Ureter (tissue), 1 donor: Measurements from ENCODE around the gene AHSA1. TPM values are rescaled to one million over a fixed set of nuclear protein-coding genes. Genes with fewer than 3 reads are reported as not detected.
"Not testable (repeated sequence)": the region's sequence is repeated elsewhere in the genome, so short reads cannot be mapped to it uniquely, and the experiment has no call there.

ENCODE experiments used
- DNase-seq: peaks from one replicate; pipeline ENCODE4 v3.0.0-alpha.2; 2020; ENCODE audit warnings: low spot score
- total RNA-seq: library from RNA; stranded (reverse); gene quantifications from one replicate; pipeline ENCODE4 v1.2.4, GENCODE V29; 2023
- donor health status: DM: yes; HTN: yes; CAD: no.

The AHSA1 gene
- 131 TPM for total RNA-seq

- DNase-seq, result peak; percentile 96
Measured at GRCh38 chr14:77457522-77458248, at the start of gene AHSA1, which contains the start of gene VIPAS39. AHSA1 (plus strand) TSS chr14:77458093; CDS start chr14:77458190, 97 bp downstream. VIPAS39 (minus strand) TSS chr14:77457601; CDS start chr14:77454102, 3,499 bp downstream.

- DNase-seq, result no peak
Measured at GRCh38 chr14:77409131-77409533, 48.8 kb upstream of the AHSA1 start.

- not testable (repeated sequence) for DNase-seq
Measured at GRCh38 chr14:77415403-77416030, 42.4 kb upstream of the AHSA1 start.

GRCh38 chr14:77416098-77416497 is 41.8 kb upstream of the AHSA1 start:
- not testable (repeated sequence) for DNase-seq

GRCh38 chr14:77416836-77417235 is 41.1 kb upstream of the AHSA1 start:
- DNase-seq, result no peak

- DNase-seq, result no peak
Measured at GRCh38 chr14:77421201-77421600, 36.7 kb upstream of the AHSA1 start.

GRCh38 chr14:77423423-77423822 is 34.5 kb upstream of the AHSA1 start, which contains the start of gene NOXRED1:
NOXRED1 (minus strand) TSS chr14:77423523; CDS start chr14:77422889, 634 bp downstream.
- no peak for DNase-seq

GRCh38 chr14:77424862-77425261 is 33.0 kb upstream of the AHSA1 start:
- no peak for DNase-seq

GRCh38 chr14:77426396-77426795 is 31.5 kb upstream of the AHSA1 start:
- no peak for DNase-seq

- no peak for DNase-seq
Measured at GRCh38 chr14:77436042-77436441, 21.9 kb upstream of the AHSA1 start.

GRCh38 chr14:77438596-77438995 is 19.3 kb upstream of the AHSA1 start:
- DNase-seq, result no peak

GRCh38 chr14:77439861-77440260 is 18.0 kb upstream of the AHSA1 start:
- no peak for DNase-seq

GRCh38 chr14:77442196-77442595 is 15.7 kb upstream of the AHSA1 start:
- DNase-seq, result no peak

GRCh38 chr14:77455966-77456640 is 1.8 kb upstream of the AHSA1 start:
- DNase-seq, result no peak

- DNase-seq, result no peak
Measured at GRCh38 chr14:77457115-77457521, 775 bp upstream of the AHSA1 start.

GRCh38 chr14:77458249-77458950 is 507 bp downstream of the AHSA1 start:
- DNase-seq, result no peak

GRCh38 chr14:77459072-77459723 is 1.3 kb downstream of the AHSA1 start:
- peak; percentile 61 for DNase-seq

- DNase-seq, result no peak
Measured at GRCh38 chr14:77467801-77468200, 9.9 kb downstream of the AHSA1 start.

GRCh38 chr14:77469067-77469505 is 11.2 kb downstream of the AHSA1 start:
- no peak for DNase-seq

- no peak for DNase-seq
Measured at GRCh38 chr14:77469539-77469938, 11.6 kb downstream of the AHSA1 start.

- no peak for DNase-seq
Measured at GRCh38 chr14:77470224-77470870, 12.5 kb downstream of the AHSA1 start.
